ENCODE data around the gene GLDC.
"Not testable (repeated sequence)": the region's sequence is repeated elsewhere in the genome, so short reads cannot be mapped to it uniquely, and the experiment has no call there.

GLDC gene

DNA sequence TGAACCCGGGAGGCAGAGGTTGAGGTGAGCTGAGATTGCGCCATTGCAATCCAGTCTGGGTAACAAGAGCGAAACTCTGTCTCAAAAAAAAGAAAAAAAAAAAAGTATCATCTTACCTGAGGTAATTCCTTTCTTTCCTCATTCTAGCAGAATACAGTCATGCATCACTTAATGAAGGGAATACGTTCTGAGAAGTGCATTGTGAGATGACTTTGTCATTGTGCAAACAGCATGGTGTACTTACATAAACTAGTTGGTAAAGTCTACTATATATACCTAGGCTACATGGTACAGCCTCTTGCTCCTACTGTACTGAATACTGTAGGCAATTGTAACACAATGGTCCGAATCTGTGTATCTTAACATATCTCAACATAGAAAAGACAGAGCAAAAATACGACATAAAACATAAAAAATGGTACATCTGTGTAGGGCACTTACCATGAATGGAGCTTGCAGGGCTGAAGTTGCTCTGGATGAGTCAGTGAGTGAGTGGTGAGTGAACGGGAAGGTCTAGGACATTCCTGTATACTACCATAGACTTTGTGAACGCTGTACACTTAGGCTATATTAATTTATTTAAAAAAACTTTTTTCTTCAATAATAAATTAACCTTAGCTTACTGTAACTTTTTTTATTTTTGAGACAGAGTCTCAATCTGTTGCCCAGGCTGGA is 100.4 kb downstream of the GLDC start:
- H3K36me3 ChIP-seq (ENCODE audit: insufficient read depth, low read length): no peaks in the 10 kb centered on the region
- TF ChIP-seq EZH2 (IDR thresholded peaks at IDR 0.05) (no peak), FOXP2 (optimal IDR thresholded peaks at IDR 0.05; ENCODE audit: control extremely low read depth, extremely low read length, insufficient read depth) (no peak), POLR2AphosphoS5 (IDR thresholded peaks at IDR 0.05; ENCODE audit: borderline replicate concordance, low read depth, low read length) (no peak)
- DNase-seq (ENCODE audit: low read depth, low spot score): no peak

DNA sequence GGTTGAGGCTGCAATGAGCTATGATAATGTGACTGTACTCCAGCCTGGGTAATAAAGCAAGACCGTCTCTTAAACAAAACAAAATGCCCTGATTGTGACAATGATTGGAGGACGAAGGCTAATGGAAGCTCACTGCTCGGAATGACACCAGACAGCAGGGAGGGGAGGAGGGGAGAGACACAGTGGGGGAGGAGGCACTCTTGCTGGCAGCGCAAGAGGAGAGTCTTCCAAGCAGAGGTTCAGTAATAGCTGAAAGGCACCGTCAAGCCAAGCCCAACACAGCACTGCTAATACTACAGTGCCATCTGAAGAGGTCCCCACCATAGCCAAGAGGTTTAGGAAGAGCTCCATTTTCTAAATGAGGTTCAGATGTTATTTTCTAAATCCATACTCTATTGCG is 102.3 kb downstream of the GLDC start:
- no peak overlapping the region for H3K9ac ChIP-seq (ENCODE audit: insufficient read length)
- no peaks in the 10 kb centered on the region for H3K36me3 ChIP-seq (ENCODE audit: insufficient read depth, low read length)
- no peak overlapping the region for H3K27ac ChIP-seq
- DNase-seq (ENCODE audit: low read depth, low spot score): no peak
- H3K4me3 ChIP-seq: no peak overlapping the region
- no peak for TF ChIP-seq POLR2AphosphoS5 (IDR thresholded peaks at IDR 0.05; ENCODE audit: borderline replicate concordance, low read depth, low read length)
- TF ChIP-seq EZH2 (IDR thresholded peaks at IDR 0.05): no peak
- TF ChIP-seq FOXP2 (optimal IDR thresholded peaks at IDR 0.05; ENCODE audit: control extremely low read depth, extremely low read length, insufficient read depth): no peak
- no peaks in the 10 kb centered on the region for H3K9me3 ChIP-seq (ENCODE audit: low read depth, low read length)

More for the DNA sequence above, 100.4 kb downstream of the GLDC start:
- Histone ChIP-seq H3K4me3 (no peak overlapping the region), H3K27ac (no peak overlapping the region), H3K9ac (ENCODE audit: insufficient read length) (no peak overlapping the region), H3K9me3 (ENCODE audit: low read depth, low read length) (no peaks in the 10 kb centered on the region)

DNA sequence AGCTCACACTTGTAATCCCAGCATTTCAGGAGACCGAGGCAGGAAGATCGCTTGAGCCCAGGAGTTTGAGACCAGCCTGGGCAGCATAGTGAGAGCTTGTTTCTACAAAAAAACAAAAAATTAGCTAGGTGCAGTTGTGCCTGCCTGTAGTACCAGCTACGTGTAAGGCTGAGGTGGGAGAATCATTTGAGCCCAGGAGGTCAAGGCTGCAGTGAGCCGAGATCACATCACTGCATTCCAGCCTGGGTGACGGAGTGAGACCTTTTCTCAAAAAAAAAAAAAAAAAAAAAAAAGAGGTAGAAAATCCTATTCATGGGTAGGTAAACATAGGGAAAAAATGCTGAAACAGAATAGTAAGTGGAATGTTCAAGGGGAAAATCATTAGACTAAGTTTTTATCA is 102.9 kb downstream of the GLDC start:
- not testable (repeated sequence) for H3K36me3 ChIP-seq (ENCODE audit: insufficient read depth, low read length); DNase-seq (ENCODE audit: low read depth, low spot score); H3K4me3 ChIP-seq; H3K9me3 ChIP-seq (ENCODE audit: low read depth, low read length); H3K27ac ChIP-seq; H3K9ac ChIP-seq (ENCODE audit: insufficient read length)

GRCh38 chr9:6538666-6539071 is 106.9 kb downstream of the GLDC start:
- Histone ChIP-seq H3K27ac (no peak overlapping the region), H3K9ac (ENCODE audit: insufficient read length) (no peak overlapping the region), H3K4me3 (no peak overlapping the region), H3K9me3 (ENCODE audit: low read depth, low read length) (no peaks in the 10 kb centered on the region), H3K36me3 (ENCODE audit: insufficient read depth, low read length) (no peaks in the 10 kb centered on the region)
- no peak for DNase-seq (ENCODE audit: low read depth, low spot score)
- no peak for TF ChIP-seq EZH2 (IDR thresholded peaks at IDR 0.05)

DNA sequence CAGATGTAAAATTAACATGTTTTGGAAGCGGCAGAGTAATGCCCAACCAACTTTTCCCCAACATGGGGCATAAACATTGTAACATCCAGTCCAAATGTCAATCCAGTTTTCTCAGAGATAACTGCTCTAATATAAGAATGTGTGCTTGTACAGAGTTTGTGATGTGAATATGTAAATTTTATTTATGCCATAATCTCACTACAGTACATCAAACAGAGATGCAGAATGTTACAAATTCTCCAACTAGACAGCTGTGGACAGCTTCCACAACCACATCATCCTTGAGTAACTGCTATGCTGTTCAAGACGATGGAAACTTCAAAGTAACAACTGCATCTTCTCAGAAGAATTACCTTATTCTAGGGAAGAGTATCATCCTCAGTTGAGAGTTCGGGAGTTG is 109.9 kb downstream of the GLDC start:
- Histone ChIP-seq H3K9me3 (ENCODE audit: low read depth, low read length) (no peaks in the 10 kb centered on the region), H3K36me3 (ENCODE audit: insufficient read depth, low read length) (no peaks in the 10 kb centered on the region), H3K9ac (ENCODE audit: insufficient read length) (no peak overlapping the region), H3K27ac (no peak overlapping the region), H3K4me3 (no peak overlapping the region)
- TF ChIP-seq POLR2AphosphoS5 (IDR thresholded peaks at IDR 0.05; ENCODE audit: borderline replicate concordance, low read depth, low read length) (no peak), FOXP2 (optimal IDR thresholded peaks at IDR 0.05; ENCODE audit: control extremely low read depth, extremely low read length, insufficient read depth) (no peak), EZH2 (IDR thresholded peaks at IDR 0.05) (no peak)
- DNase-seq (ENCODE audit: low read depth, low spot score): no peak

DNA sequence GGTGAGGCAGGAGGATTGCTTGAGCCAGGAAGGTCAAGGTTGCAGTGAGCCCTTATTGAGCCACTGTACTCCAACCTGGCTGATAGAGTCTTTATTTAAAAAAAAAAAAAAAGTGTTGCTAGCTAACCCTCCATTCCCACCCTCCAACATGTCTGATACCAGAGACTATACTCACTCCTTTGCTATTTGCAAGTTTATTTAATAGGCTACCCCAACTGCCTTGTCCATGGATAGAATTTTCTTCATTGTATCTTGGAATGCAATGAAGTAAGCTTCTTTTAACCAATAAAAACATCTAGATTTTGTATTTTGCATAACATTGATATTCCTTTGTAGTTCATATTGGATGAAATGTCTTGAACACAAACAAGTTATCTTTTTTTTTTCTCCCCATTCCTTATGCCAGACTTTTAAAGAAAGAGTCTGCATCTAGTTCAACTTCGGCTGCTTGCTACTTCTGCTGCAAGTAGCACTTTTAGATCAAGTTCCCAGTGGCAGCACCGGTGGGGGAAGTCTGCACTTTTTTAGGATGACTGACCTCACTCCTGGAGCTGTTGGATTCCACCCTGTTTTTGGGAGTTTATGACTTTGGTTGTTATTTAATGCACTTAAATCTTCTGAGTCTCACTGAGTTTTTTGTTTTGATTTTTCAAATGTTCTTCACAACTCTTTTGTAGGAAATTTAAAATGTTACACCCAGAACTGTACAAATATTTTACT is 120.0 kb downstream of the GLDC start:
- TF ChIP-seq EZH2 (IDR thresholded peaks at IDR 0.05) (no peak), FOXP2 (optimal IDR thresholded peaks at IDR 0.05; ENCODE audit: control extremely low read depth, extremely low read length, insufficient read depth) (no peak), POLR2AphosphoS5 (IDR thresholded peaks at IDR 0.05; ENCODE audit: borderline replicate concordance, low read depth, low read length) (no peak)
- DNase-seq (ENCODE audit: low read depth, low spot score): no peak
- Histone ChIP-seq H3K9ac (ENCODE audit: insufficient read length) (no peak overlapping the region), H3K9me3 (ENCODE audit: low read depth, low read length) (no peaks in the 10 kb centered on the region), H3K27ac (no peak overlapping the region), H3K36me3 (ENCODE audit: insufficient read depth, low read length) (no peaks in the 10 kb centered on the region; the same call in 1 of the 2 replicates), H3K4me3 (no peak overlapping the region)

- peaks cover 3% of the 10 kb centered on the region for H3K36me3 ChIP-seq (ENCODE audit: insufficient read depth, low read length)
- no peak overlapping the region for H3K9ac ChIP-seq (ENCODE audit: insufficient read length)
- H3K27ac ChIP-seq: no peak overlapping the region
- no peak overlapping the region for H3K4me3 ChIP-seq
- no peaks in the 10 kb centered on the region for H3K9me3 ChIP-seq (ENCODE audit: low read depth, low read length)
- TF ChIP-seq EZH2 (IDR thresholded peaks at IDR 0.05) (no peak), POLR2AphosphoS5 (IDR thresholded peaks at IDR 0.05; ENCODE audit: borderline replicate concordance, low read depth, low read length) (no peak), FOXP2 (optimal IDR thresholded peaks at IDR 0.05; ENCODE audit: control extremely low read depth, extremely low read length, insufficient read depth) (no peak)
- DNase-seq (ENCODE audit: low read depth, low spot score): no peak
Measured at GRCh38 chr9:6522263-6522662, 123.3 kb downstream of the GLDC start.

DNA sequence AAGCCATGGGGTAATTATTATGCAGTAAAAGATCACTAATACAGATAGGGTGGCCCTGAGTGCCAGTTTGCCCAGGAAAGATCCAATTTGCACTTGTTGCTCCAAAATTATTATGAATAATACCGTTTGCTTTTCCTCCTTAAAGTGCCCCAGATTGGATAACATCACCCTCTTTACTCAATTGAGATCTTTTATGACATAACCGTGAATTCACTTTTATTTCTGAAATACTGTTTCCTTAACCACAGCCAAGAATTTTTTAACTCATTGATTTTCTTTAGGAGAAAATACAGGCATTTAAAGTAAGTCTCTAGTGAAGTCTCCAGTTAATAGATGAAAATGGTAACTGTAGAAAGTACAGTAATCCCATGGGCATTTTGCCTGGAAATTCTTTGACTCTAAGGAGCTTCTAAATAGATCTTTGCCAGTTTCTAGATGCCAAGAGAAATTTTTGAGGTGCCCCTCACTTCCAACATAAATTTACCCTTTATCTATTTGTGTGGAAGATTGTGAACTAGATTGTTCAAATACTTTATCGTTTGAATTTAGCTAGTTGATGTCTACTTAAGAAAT is 133.4 kb downstream of the GLDC start:
- no peak overlapping the region for H3K4me3 ChIP-seq
- H3K27ac ChIP-seq: no peak overlapping the region
- no peaks in the 10 kb centered on the region for H3K9me3 ChIP-seq (ENCODE audit: low read depth, low read length)
- peaks cover 32% of the 10 kb centered on the region for H3K36me3 ChIP-seq (ENCODE audit: insufficient read depth, low read length)
- no peak for DNase-seq (ENCODE audit: low read depth, low spot score)
- no peak overlapping the region for H3K9ac ChIP-seq (ENCODE audit: insufficient read length)
- TF ChIP-seq FOXP2 (optimal IDR thresholded peaks at IDR 0.05; ENCODE audit: control extremely low read depth, extremely low read length, insufficient read depth) (no peak), EZH2 (IDR thresholded peaks at IDR 0.05) (no peak), POLR2AphosphoS5 (IDR thresholded peaks at IDR 0.05; ENCODE audit: borderline replicate concordance, low read depth, low read length) (no peak)
